ENCODE data around the gene CD300C.
"Not testable (repeated sequence)": the region's sequence is repeated elsewhere in the genome, so short reads cannot be mapped to it uniquely, and the experiment has no call there.

Gene CD300C

GRCh38 chr17:74530831-74531150, 15.1 kb downstream of the CD300C start:
- no peak for DNase-seq

- DNase-seq, result no peak
Observed at GRCh38 chr17:74529243-74529642, 16.7 kb downstream of the CD300C start.

- no peak for DNase-seq
Observed at GRCh38 chr17:74528491-74529199, 17.3 kb downstream of the CD300C start.

- DNase-seq, result no peak
Observed at GRCh38 chr17:74527756-74528155, 18.2 kb downstream of the CD300C start.

GRCh38 chr17:74527081-74527480, 18.8 kb downstream of the CD300C start:
- no peak for DNase-seq

- no peak for DNase-seq
Observed at GRCh38 chr17:74526681-74527080, 19.2 kb downstream of the CD300C start.

GRCh38 chr17:74525781-74526288, 20.1 kb downstream of the CD300C start:
- no peak for DNase-seq

GRCh38 chr17:74525465-74525725, 20.5 kb downstream of the CD300C start:
- no peak for DNase-seq

- DNase-seq, result no peak
Observed at GRCh38 chr17:74524653-74525464, 21.1 kb downstream of the CD300C start.

- no peak for DNase-seq
Observed at GRCh38 chr17:74523308-74523707, 22.6 kb downstream of the CD300C start.

- DNase-seq, result no peak
Observed at GRCh38 chr17:74522381-74523105, 23.4 kb downstream of the CD300C start.

GRCh38 chr17:74521701-74522201, 24.2 kb downstream of the CD300C start:
- DNase-seq, result no peak

GRCh38 chr17:74520790-74521480, 25.0 kb downstream of the CD300C start:
- DNase-seq, result no peak

GRCh38 chr17:74520016-74520434, 25.9 kb downstream of the CD300C start:
- DNase-seq, result no peak

GRCh38 chr17:74518413-74518981, 27.4 kb downstream of the CD300C start:
- DNase-seq, result not testable (repeated sequence)

GRCh38 chr17:74516561-74517328, 29.2 kb downstream of the CD300C start:
- DNase-seq, result no peak

GRCh38 chr17:74515941-74516340, 30.0 kb downstream of the CD300C start:
- no peak for DNase-seq

- no peak for DNase-seq
Observed at GRCh38 chr17:74514632-74515334, 31.1 kb downstream of the CD300C start.

GRCh38 chr17:74513987-74514631, 31.8 kb downstream of the CD300C start:
- no peak for DNase-seq

GRCh38 chr17:74512624-74513091, 33.3 kb downstream of the CD300C start:
- DNase-seq, result no peak

GRCh38 chr17:74512036-74512435, 33.9 kb downstream of the CD300C start:
- DNase-seq, result no peak

Data from NCI-H2081 treated with DMSO at 0.1 percent for 48 hours (cell line).